C4-2B (cell line): ENCODE results near the gene PLEKHD1.

Experiments
- H3K27ac ChIP-seq: fragments of 450-650 bp; 2 replicates; pipeline ENCODE4 v1.5.1; 2017
- ZFX ChIP-seq: fragments of 450-650 bp; IDR thresholded peaks from 2 replicates; pipeline ENCODE4 v1.6.1; 2017
- TF ChIP-seq, protein P1 (sequence below): fragments of 450-650 bp; conservative IDR thresholded peaks from 2 replicates; pipeline ENCODE4 v1.5.1; 2017; ENCODE audit warnings: mild to moderate bottlenecking

Gene PLEKHD1

DNA sequence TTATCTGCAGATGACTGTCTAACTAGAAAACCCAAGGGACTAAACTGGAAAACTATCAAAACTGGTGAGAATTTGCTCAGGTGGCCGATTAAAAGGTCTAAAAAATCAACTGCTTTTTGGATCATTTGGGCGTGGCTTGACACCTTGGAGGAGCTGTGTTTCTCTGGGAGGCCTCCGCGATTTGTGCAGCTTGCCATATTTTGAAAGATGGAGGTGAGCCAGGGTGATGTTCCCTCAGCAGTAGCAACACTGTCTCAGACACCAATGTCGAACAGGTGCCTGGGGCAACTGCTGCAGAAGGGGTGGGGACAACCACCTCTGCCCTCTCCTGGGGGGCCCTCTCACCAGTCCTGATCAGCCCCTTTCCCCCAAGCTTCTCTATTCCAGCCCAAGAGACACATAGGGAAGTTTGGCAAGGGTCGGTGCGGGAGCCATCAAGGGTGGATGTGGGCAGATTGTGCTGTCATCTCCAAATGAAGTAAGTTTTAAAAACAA lies 86.4 kb downstream of the PLEKHD1 start:
- no peak overlapping the region for H3K27ac ChIP-seq
- TF ChIP-seq, protein P1, sequence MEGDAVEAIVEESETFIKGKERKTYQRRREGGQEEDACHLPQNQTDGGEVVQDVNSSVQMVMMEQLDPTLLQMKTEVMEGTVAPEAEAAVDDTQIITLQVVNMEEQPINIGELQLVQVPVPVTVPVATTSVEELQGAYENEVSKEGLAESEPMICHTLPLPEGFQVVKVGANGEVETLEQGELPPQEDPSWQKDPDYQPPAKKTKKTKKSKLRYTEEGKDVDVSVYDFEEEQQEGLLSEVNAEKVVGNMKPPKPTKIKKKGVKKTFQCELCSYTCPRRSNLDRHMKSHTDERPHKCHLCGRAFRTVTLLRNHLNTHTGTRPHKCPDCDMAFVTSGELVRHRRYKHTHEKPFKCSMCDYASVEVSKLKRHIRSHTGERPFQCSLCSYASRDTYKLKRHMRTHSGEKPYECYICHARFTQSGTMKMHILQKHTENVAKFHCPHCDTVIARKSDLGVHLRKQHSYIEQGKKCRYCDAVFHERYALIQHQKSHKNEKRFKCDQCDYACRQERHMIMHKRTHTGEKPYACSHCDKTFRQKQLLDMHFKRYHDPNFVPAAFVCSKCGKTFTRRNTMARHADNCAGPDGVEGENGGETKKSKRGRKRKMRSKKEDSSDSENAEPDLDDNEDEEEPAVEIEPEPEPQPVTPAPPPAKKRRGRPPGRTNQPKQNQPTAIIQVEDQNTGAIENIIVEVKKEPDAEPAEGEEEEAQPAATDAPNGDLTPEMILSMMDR = no peak
- no peak for TF ChIP-seq ZFX

DNA sequence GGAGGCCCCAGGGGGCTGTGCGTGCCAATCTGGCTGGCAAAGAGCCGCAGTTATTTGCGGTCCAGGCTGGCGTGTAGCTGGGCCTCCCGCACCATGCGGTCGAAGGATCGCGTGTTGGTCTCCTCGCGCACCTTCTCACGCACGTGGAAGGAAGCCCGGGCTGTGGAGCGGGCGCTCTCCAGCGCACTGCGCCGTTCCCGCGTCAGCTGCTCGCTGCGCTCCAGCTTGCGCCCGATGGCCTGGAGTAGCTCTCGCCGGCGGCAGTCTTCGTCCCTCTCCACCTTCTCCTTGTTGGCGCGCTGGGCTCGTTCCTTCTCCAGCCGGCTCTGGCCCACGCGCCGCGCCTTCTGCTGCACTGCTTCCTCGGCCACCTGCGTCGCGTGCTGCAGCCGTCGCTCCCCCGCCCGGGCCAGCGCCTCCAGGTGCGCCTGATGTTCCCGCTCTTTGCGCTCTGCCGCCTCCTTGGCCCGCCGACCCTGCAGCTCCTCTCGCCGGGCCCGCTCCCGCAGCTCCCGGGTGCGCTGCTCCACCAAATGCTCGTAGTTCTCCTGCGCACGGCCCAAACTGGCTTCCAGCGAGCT lies 87.0 kb downstream of the PLEKHD1 start:
- H3K27ac ChIP-seq = peak overlapping the region; percentile 35
- TF ChIP-seq, protein P1 = no peak
- no peak for TF ChIP-seq ZFX

DNA sequence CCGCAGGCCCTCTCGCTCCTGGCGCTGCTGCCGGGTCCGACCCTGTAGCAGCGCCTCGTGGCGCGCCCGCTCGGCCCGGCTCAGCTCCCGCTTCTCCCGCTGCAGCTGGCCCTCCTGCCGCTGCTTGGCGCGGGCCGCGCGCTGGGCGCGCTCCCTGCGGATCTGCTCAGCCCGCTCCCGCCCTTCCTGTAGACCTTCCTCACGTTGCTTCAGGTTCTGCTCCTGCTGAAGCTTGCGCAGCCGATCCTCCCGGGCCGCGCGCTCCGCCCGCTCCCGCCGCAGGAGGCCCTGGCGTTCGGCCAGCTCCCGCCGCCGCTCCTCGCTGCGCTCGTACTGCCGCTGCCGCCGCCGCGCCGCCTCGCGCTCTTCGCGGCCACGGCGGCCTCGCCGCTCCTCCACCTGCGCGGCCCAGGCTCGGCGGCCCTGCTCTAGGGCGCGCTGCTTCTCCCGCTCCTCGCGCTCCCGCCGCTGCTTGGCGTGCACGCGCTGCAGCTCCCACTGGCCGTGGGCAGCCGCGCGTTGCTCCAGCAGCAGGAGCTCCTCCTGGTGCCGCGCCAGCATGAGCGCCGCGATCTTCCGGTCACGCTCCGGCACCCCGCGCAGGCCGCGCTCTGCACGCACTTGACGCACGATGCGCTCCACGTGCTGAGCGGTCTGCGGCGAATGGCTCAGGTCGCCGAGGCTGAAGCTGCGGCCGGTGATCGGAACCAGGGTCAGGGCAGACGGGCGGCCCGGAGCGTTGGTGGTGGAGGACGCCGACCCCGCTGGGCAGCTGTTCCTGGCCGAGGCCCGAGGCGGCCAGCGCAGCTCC lies 87.7 kb downstream of the PLEKHD1 start:
- H3K27ac ChIP-seq = peak overlapping the region; percentile 35
- peak; percentile 67 for TF ChIP-seq ZFX
- TF ChIP-seq, protein P1 = peak; percentile 19

DNA sequence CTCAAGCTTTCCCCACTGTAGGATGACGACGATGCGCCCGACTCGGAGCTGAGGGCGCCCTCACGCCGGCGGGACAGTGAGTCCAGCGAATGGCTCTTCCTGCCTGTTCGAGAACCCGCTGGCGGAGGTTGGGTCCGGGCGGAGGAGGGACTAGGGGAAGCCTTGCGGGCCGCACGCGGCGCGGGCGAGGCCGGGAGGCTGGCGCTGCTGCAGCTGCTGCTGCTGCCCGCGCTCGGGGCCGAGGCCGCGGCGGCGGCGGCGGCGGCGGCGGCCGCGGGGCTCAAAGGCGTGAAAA lies 88.3 kb downstream of the PLEKHD1 start:
- H3K27ac ChIP-seq = peak overlapping the region; percentile 35; the same call in 1 of the 2 replicates
- TF ChIP-seq ZFX = no peak
- TF ChIP-seq, protein P1 = no peak

DNA sequence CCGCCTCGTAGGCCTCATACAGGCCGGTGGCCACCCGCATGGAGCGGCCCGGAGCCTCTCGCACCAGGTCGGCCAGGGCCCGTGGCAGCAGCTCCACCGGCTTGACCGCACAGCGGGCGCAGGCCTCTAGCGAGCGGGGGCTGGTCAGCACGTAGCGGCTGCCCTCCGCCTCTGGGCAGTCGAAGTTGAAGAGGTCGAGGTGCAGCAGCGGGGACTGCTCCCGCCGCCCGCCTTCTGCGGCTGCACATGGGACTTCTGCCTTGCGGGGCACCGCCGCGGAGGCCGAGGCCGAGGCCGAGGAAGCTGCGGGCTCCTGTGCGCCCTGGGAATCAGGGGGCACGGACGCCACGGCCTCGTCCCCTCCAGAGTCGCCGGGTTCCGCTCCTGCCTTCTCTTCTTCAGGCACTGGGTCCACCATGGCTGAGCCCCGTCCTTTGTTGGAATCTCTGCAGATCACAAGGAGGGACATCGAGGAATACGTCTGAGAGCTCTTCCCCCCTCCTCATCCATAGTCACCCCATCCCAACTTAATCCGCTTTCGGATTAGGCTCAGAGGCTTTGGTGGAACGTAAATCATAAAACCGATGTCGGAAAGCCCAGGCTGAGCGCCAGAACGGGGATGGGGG lies 88.8 kb downstream of the PLEKHD1 start:
- TF ChIP-seq, protein P1 = no peak
- no peak for TF ChIP-seq ZFX

DNA sequence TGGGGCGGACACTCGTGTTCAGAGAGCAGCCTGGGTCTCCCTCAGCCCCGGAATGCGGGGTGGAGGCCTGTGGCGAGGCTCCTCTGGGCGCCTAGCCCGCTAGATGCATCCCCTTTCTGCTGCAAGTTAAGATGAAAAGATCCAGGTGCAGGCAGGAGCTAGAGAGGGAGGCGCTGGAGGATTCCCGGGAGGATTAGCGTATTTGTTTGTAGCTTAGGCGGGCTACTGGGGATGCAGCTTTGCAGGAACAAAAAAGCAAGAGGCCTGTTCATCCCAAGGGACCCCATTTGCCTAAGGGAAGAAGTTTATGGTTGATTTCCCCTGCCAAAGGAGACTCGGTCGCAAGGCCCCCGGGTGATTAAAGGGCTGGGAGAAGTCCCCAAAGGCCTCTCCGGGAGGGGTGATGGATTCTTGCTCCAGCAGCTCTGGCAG lies 89.3 kb downstream of the PLEKHD1 start:
- no peak overlapping the region for H3K27ac ChIP-seq
- TF ChIP-seq ZFX = no peak
- TF ChIP-seq, protein P1 = no peak

More for the DNA sequence above, 88.8 kb downstream of the PLEKHD1 start:
- no peak overlapping the region for H3K27ac ChIP-seq
